OCI-LY7 (cell line): ENCODE measurements around the gene GDF2. TPM values are rescaled to one million over a fixed set of nuclear protein-coding genes. Genes with fewer than 3 reads are reported as not detected.

ENCODE experiments used
- BruUV-seq: library from RNA; stranded (reverse); fragments of 400-500 nt; replicated peaks from 2 replicates; lab custom pipeline; 2021; lab: Mats Ljungman, UMichigan
- CTCF ChIA-PET: fragments of 300-600 bp; sonication (Branson Sonifier 250); formaldehyde crosslinking; loops from one replicate; lab custom pipeline; 2022; ENCODE audit warnings: antibody characterized with exemption; ENCODE audit not compliant: unreplicated experiment; lab: Charles Lee
- POLR2A ChIA-PET: fragments of 300-600 bp; sonication (Branson Sonifier 250); formaldehyde crosslinking; loops from one replicate; lab custom pipeline; 2022; ENCODE audit warnings: antibody characterized with exemption; lab: Charles Lee
- DNase-seq: peaks from one replicate; pipeline ENCODE4 v3.0.0-alpha.2; 2015; ENCODE audit warnings: low spot score
- H2AFZ ChIP-seq: fragments of 200-600 bp; sonication (generic), shearing (Covaris generic); 2 replicates; pipeline ENCODE4 v1.6.1; 2014; ENCODE audit warnings: mild to moderate bottlenecking, antibody characterized with exemption, low read length, moderate library complexity
- H3K27ac ChIP-seq: fragments of 200-600 bp; sonication (generic); 2 replicates; pipeline ENCODE4 v1.5.1; 2014; ENCODE audit warnings: mixed run types, low read depth, mild to moderate bottlenecking, moderate library complexity, low read length, inconsistent platforms; ENCODE audit not compliant: poor library complexity, severe bottlenecking
- H3K36me3 ChIP-seq: fragments of 200-600 bp; sonication (generic); 2 replicates; pipeline ENCODE4 v1.6.1; 2014; ENCODE audit warnings: mild to moderate bottlenecking, antibody characterized with exemption, low read length, moderate library complexity, mixed read lengths; ENCODE audit not compliant: insufficient read depth
- H3K4me1 ChIP-seq: fragments of 200-600 bp; sonication (generic); 2 replicates; pipeline ENCODE4 v1.5.1; 2014; ENCODE audit warnings: mild to moderate bottlenecking, low read length; ENCODE audit not compliant: insufficient read depth, poor library complexity, severe bottlenecking
- H3K4me2 ChIP-seq: fragments of 200-600 bp; sonication (generic); 2 replicates; pipeline ENCODE4 v1.6.1; 2014; ENCODE audit warnings: mild to moderate bottlenecking, low read length
- H3K4me3 ChIP-seq: fragments of 200-600 bp; sonication (generic); 2 replicates; pipeline ENCODE4 v1.5.1; 2014; ENCODE audit warnings: mild to moderate bottlenecking, low read depth, low read length; ENCODE audit not compliant: poor library complexity, severe bottlenecking
- H3K79me2 ChIP-seq: fragments of 200-600 bp; sonication (generic); 2 replicates; pipeline ENCODE4 v1.6.1; 2016; ENCODE audit warnings: low read depth, mild to moderate bottlenecking, low read length, moderate library complexity, mixed read lengths; ENCODE audit not compliant: insufficient read depth
- H3K9me2 ChIP-seq: fragments of 200-600 bp; sonication (generic); 2 replicates; pipeline ENCODE4 v1.6.1; 2016; ENCODE audit warnings: mild to moderate bottlenecking, low read length, mixed read lengths; ENCODE audit not compliant: insufficient read depth
- H3K9me3 ChIP-seq: fragments of 200-600 bp; sonication (generic); 2 replicates; pipeline ENCODE4 v1.6.1; 2014; ENCODE audit warnings: mild to moderate bottlenecking, mixed run types, low read length, mixed read lengths
- H4K20me1 ChIP-seq: fragments of 200-600 bp; sonication (generic); 2 replicates; pipeline ENCODE4 v1.6.1; 2014; ENCODE audit warnings: mild to moderate bottlenecking, antibody characterized with exemption, low read length, moderate library complexity, mixed read lengths; ENCODE audit not compliant: insufficient read depth
- EZH2phosphoT487 ChIP-seq: fragments of 200-600 bp; sonication (generic); IDR thresholded peaks from 2 replicates; pipeline ENCODE4 v1.6.1; 2018; ENCODE audit warnings: low read depth, borderline replicate concordance, mild to moderate bottlenecking, mixed run types, antibody characterized with exemption, low read length, moderate library complexity, mixed read lengths
- intact Hi-C: fragments of 100-400 bp; cut with micrococcal nuclease; formaldehyde crosslinking; loops from one replicate; pipeline ENCODE4 v1.10.0; 2022; ENCODE audit not compliant: unreplicated experiment
- total RNA-seq, 2 experiments: library from RNA; depleted of rRNA in 1 of 2; stranded (reverse); fragments of >200 nt in 1 of 2; shearing (Covaris generic) in 1 of 2; gene quantifications; 2 replicates each; pipeline ENCODE4 v1.2.3, GENCODE V29; 2014 to 2022
- TF ChIP-seq, protein P1 (sequence below): fragments of 200-600 bp; sonication (generic); conservative IDR thresholded peaks from 2 replicates; pipeline ENCODE4 v1.5.1; 2014; ENCODE audit warnings: mild to moderate bottlenecking, antibody characterized with exemption, low read length, moderate library complexity, mixed read lengths

Gene GDF2
- total RNA-seq, 2 experiments from 2014 or later: not detected

DNA sequence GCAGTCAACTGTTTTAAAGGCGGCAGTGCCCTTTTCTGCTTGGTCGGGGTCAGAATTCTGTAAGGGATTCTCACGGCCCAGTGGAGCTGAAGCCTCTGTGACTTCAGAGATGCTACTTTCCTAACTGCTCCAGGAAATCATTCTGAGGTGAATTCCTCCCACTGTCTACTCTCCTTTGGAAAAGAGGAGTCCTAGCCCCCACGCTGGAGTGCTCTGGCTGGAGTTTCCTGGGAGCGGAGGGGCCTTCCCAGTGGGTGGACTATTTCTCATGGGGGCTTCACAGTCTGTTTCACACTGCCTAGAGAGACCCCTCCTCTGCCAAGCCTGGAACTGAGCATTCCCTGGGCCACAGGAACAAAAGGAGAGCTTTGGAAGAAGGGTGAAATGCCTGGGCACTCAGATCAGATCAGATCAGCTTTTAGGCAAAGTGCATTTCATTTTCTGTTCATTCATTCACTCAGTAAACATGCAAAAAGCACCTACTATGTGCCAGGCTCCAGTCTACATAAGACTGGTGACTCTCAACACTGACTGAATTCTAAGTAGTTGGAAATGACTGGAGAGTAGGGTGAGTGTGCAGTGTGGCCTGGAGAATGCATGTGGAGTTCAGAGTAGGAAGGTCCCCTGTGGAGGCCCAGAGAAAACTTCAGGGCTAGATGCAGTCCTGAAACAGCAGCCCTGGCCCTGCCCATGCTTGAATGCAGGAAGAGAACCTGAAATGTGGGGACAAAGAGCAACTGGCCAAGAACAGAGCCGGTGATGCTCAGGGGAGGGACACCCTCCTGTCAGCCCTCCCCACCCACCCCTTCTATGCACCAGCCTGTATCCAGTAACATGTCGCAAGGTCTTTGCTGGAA lies 49.6 kb downstream of the GDF2 start:
- intact Hi-C loops: loop anchor here (10.0 kb wide), 1 partner anchor 57 kb away; no protein-coding TSS in a partner anchor
- POLR2A ChIA-PET: interaction anchor here (1.3 kb wide), 1 partner anchor 16 kb away, joined by 3 read pairs; no protein-coding TSS in a partner anchor

DNA sequence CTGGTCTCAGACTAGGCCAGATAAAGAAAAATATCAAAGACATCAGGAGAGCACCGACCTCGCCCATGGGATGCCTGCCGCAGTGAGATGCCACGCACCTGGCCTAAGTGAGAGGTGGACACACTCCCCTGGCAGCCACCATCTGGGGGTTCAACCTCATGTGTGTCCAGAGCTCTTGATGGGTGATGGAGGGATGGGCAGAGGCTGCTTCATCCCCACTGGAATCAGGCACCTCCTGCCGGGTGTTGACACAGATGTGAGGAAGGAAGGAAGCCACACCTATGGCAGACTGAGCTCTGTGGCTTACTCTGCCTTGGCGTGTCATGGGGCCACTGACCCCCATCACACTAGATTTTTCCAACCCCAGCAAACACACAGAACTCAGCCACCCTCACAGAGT lies 50.5 kb downstream of the GDF2 start:
- H2AFZ ChIP-seq: no peak overlapping the region
- no peak overlapping the region for H3K4me3 ChIP-seq
- H3K4me2 ChIP-seq: no peak overlapping the region
- H3K4me1 ChIP-seq: no peaks in the 10 kb centered on the region
- DNase-seq: no peak
- no TSS peak for BruUV-seq
- intact Hi-C loops: loop anchor here (10.0 kb wide), 1 partner anchor 58 kb away; no protein-coding TSS in a partner anchor
- ChIA-PET POLR2A (interaction anchor here (1.3 kb wide), 1 partner anchor 17 kb away, joined by 3 read pairs; no protein-coding TSS in a partner anchor), CTCF (no interaction called here)
- no peaks in the 10 kb centered on the region for H3K9me3 ChIP-seq
- H3K79me2 ChIP-seq: no peaks in the 10 kb centered on the region
- H3K9me2 ChIP-seq: no peaks in the 10 kb centered on the region
- TF ChIP-seq, protein P1, sequence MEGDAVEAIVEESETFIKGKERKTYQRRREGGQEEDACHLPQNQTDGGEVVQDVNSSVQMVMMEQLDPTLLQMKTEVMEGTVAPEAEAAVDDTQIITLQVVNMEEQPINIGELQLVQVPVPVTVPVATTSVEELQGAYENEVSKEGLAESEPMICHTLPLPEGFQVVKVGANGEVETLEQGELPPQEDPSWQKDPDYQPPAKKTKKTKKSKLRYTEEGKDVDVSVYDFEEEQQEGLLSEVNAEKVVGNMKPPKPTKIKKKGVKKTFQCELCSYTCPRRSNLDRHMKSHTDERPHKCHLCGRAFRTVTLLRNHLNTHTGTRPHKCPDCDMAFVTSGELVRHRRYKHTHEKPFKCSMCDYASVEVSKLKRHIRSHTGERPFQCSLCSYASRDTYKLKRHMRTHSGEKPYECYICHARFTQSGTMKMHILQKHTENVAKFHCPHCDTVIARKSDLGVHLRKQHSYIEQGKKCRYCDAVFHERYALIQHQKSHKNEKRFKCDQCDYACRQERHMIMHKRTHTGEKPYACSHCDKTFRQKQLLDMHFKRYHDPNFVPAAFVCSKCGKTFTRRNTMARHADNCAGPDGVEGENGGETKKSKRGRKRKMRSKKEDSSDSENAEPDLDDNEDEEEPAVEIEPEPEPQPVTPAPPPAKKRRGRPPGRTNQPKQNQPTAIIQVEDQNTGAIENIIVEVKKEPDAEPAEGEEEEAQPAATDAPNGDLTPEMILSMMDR: no peak
- no peak for TF ChIP-seq EZH2phosphoT487
- H4K20me1 ChIP-seq: no peaks in the 10 kb centered on the region
- H3K36me3 ChIP-seq: no peaks in the 10 kb centered on the region
- H3K27ac ChIP-seq: no peak overlapping the region

More for the DNA sequence above, 49.6 kb downstream of the GDF2 start:
- TF ChIP-seq EZH2phosphoT487: no peak
- TF ChIP-seq, protein P1: no peak
- no peak overlapping the region for H3K4me2 ChIP-seq
- no peak for DNase-seq
- no peaks in the 10 kb centered on the region for H3K9me2 ChIP-seq
- no peak overlapping the region for H3K4me3 ChIP-seq
- no peaks in the 10 kb centered on the region for H3K36me3 ChIP-seq
- CTCF ChIA-PET: no interaction called here
- BruUV-seq: no TSS peak
- H3K9me3 ChIP-seq: no peaks in the 10 kb centered on the region
- no peak overlapping the region for H2AFZ ChIP-seq
- no peaks in the 10 kb centered on the region for H4K20me1 ChIP-seq
- no peaks in the 10 kb centered on the region for H3K79me2 ChIP-seq
- no peaks in the 10 kb centered on the region for H3K4me1 ChIP-seq
- H3K27ac ChIP-seq: no peak overlapping the region
